ENCODE measurements around the gene LRTM2. TPM values are rescaled to one million over a fixed set of nuclear protein-coding genes. Genes with fewer than 3 reads are reported as not detected.
A peak's percentile ranks its signal among the peaks of the same experiment; 100 is the strongest.

LRTM2 gene
- total RNA-seq, 1 donor from 2014 or later, result not detected

GRCh38 chr12:1822699-1823098 is 2.3 kb downstream of the LRTM2 start:
- DNase-seq (no peak), ATAC-seq (ENCODE audit: poor library complexity) (no peak)
- intact Hi-C loops (cut with DNase I), result no loop called here

- DNase-seq (no peak), ATAC-seq (ENCODE audit: poor library complexity) (no peak)
- intact Hi-C loops (cut with DNase I), result no loop called here
Observed at GRCh38 chr12:1823237-1823636, 2.9 kb downstream of the LRTM2 start.

- no peak for ATAC-seq (ENCODE audit: poor library complexity)
- intact Hi-C loops (cut with DNase I), result no loop called here
- no peak for DNase-seq
Observed at GRCh38 chr12:1825382-1826102, 5.2 kb downstream of the LRTM2 start.

GRCh38 chr12:1826401-1826800 is 6.0 kb downstream of the LRTM2 start:
- no peak for ATAC-seq (ENCODE audit: poor library complexity)
- intact Hi-C loops (cut with DNase I), result no loop called here
- DNase-seq, result peak; percentile 14

- ATAC-seq (ENCODE audit: poor library complexity) (no peak), DNase-seq (peak; percentile 26)
- intact Hi-C loops (cut with DNase I), result no loop called here
Observed at GRCh38 chr12:1826867-1827705, 6.7 kb downstream of the LRTM2 start.

- DNase-seq (peak; percentile 21), ATAC-seq (ENCODE audit: poor library complexity) (no peak)
- intact Hi-C loops (cut with DNase I), result no loop called here
Observed at GRCh38 chr12:1827826-1828805, 7.8 kb downstream of the LRTM2 start.

GRCh38 chr12:1828856-1829255 is 8.5 kb downstream of the LRTM2 start:
- ATAC-seq (ENCODE audit: poor library complexity), result no peak
- peak; percentile 30 for DNase-seq
- intact Hi-C loops (cut with DNase I), result no loop called here

- ATAC-seq (ENCODE audit: poor library complexity) (no peak), DNase-seq (peak; percentile 29)
Observed at GRCh38 chr12:1829306-1829900, 9.0 kb downstream of the LRTM2 start.

GRCh38 chr12:1830401-1830845 is 10.1 kb downstream of the LRTM2 start:
- no peak for ATAC-seq (ENCODE audit: poor library complexity)
- no peak for DNase-seq
- intact Hi-C loops (cut with DNase I), result no loop called here

More at GRCh38 chr12:1829306-1829900, 9.0 kb downstream of the LRTM2 start:
- intact Hi-C loops (cut with DNase I), result no loop called here

- DNase-seq, result peak; percentile 64
Observed at GRCh38 chr12:1830981-1831963, 10.9 kb downstream of the LRTM2 start.

GRCh38 chr12:1832801-1833595 is 12.6 kb downstream of the LRTM2 start:
- ATAC-seq (ENCODE audit: poor library complexity) (no peak), DNase-seq (no peak)
- intact Hi-C loops (cut with DNase I), result no loop called here

More at GRCh38 chr12:1830981-1831963, 10.9 kb downstream of the LRTM2 start:
- intact Hi-C loops (cut with DNase I), result no loop called here
- peak; percentile 80 for ATAC-seq (ENCODE audit: poor library complexity)

GRCh38 chr12:1833596-1834028 is 13.2 kb downstream of the LRTM2 start:
- DNase-seq (peak; percentile 13), ATAC-seq (ENCODE audit: poor library complexity) (no peak)
- intact Hi-C loops (cut with DNase I), result no loop called here

- ATAC-seq (ENCODE audit: poor library complexity) (no peak), DNase-seq (no peak)
- intact Hi-C loops (cut with DNase I), result no loop called here
Observed at GRCh38 chr12:1834186-1834925, 14.0 kb downstream of the LRTM2 start.

- intact Hi-C loops (cut with DNase I), result no loop called here
- no peak for ATAC-seq (ENCODE audit: poor library complexity)
- DNase-seq, result no peak
Observed at GRCh38 chr12:1835211-1836131, 15.1 kb downstream of the LRTM2 start.
